GM19467 (cell line): ENCODE results near the gene AKAP6.

ENCODE experiments used
- ATAC-seq: cut with Tn5 transposase; IDR thresholded peaks from one replicate; pipeline ENCODE4 v1.9.1; 2021; ENCODE audit warnings: mild to moderate bottlenecking, moderate library complexity; ENCODE audit not compliant: unreplicated experiment

The AKAP6 gene

GRCh38 chr14:32847867-32848266, 518.8 kb downstream of the AKAP6 start:
- no peak for ATAC-seq

- no peak for ATAC-seq
Observed at GRCh38 chr14:32865827-32866376, 536.8 kb downstream of the AKAP6 start.

- no peak for ATAC-seq
Observed at GRCh38 chr14:32883188-32883587, 554.1 kb downstream of the AKAP6 start.
